GM12865 (cell line): Measurements from ENCODE around the gene DYNLL2.

Experiments used
- DNase-seq: peaks from one replicate; pipeline ENCODE4 v3.0.0; 2010; ENCODE audit warnings: low read depth
- H3K4me3 ChIP-seq: 2 replicates; pipeline ENCODE4 v1.5.1; 2011; ENCODE audit warnings: mild to moderate bottlenecking, low read depth, low read length, control low read depth
- CTCF ChIP-seq: IDR thresholded peaks from 2 replicates; pipeline ENCODE4 v1.5.1; 2011; ENCODE audit warnings: low read length, control low read depth, low read depth, inconsistent platforms; ENCODE audit not compliant: insufficient read depth; ENCODE audit errors: missing control alignments

DYNLL2 gene

GRCh38 chr17:58091024-58091567 is 7.9 kb downstream of the DYNLL2 start:
- H3K4me3 ChIP-seq, result no peak overlapping the region
- no peak for TF ChIP-seq CTCF

GRCh38 chr17:58092101-58092796 is 9.0 kb downstream of the DYNLL2 start:
- no peak overlapping the region for H3K4me3 ChIP-seq
- no peak for TF ChIP-seq CTCF
- no peak for DNase-seq

More at GRCh38 chr17:58091024-58091567, 7.9 kb downstream of the DYNLL2 start:
- no peak for DNase-seq

- TF ChIP-seq CTCF, result no peak
- H3K4me3 ChIP-seq, result no peak overlapping the region
- no peak for DNase-seq
Measured at GRCh38 chr17:58092797-58093385, 9.7 kb downstream of the DYNLL2 start.

GRCh38 chr17:58094118-58094517 is 10.9 kb downstream of the DYNLL2 start:
- no peak for DNase-seq
- TF ChIP-seq CTCF, result no peak
- no peak overlapping the region for H3K4me3 ChIP-seq

GRCh38 chr17:58096892-58097291 is 13.7 kb downstream of the DYNLL2 start:
- no peak for DNase-seq
- no peak overlapping the region for H3K4me3 ChIP-seq
- no peak for TF ChIP-seq CTCF

- no peak overlapping the region for H3K4me3 ChIP-seq
- DNase-seq, result no peak
- TF ChIP-seq CTCF, result no peak
Measured at GRCh38 chr17:58097384-58098088, 14.3 kb downstream of the DYNLL2 start.
